ENCODE measurements around the gene IFNGR2.

IFNGR2 gene, protein sequence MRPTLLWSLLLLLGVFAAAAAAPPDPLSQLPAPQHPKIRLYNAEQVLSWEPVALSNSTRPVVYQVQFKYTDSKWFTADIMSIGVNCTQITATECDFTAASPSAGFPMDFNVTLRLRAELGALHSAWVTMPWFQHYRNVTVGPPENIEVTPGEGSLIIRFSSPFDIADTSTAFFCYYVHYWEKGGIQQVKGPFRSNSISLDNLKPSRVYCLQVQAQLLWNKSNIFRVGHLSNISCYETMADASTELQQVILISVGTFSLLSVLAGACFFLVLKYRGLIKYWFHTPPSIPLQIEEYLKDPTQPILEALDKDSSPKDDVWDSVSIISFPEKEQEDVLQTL

DNA sequence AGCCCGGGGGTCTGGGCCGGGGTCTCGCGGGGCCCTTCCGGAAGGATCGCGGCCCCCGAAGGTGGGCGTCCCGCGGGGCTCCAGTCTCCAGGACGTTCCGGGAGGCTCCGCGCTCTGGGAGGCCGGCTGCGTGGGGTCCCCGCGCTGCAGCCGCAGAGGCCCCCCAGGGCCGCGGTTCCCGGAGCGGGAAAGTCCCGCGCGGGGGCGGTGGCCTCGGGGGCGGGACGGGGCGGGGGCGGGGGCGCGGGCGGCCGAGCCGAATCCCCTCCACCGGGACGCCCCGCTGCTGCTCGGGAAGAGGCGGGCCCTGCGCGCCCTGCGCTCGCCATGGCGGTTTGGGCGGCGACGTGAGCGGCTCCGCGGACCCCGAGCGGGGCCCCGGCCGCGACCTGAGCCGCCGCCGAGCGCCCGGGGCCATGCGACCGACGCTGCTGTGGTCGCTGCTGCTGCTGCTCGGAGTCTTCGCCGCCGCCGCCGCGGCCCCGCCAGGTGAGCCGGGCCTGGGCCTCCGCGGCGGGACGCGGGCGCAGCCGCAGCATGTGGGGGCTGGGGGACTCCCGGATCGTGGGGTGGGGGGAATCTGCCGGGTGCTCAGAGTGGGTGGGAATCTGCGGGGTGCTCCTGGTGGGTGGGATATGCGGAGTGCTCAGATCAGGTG is at the start of gene IFNGR2:
TSS of gene IFNGR2 (plus strand) at position 286 of the 658 bp plus-strand sequence. CDS start at position 417, 131 bp downstream.
- H3K36me3 ChIP-seq (ENCODE audit: low read depth) = 0 out of 2 replicates have a peak, but pooled peaks cover 4% of the 10 kb centered on the region
- no peaks in the 10 kb centered on the region for H3K27me3 ChIP-seq (ENCODE audit: insufficient read depth, poor library complexity, severe bottlenecking)
- peaks cover 3% of the 10 kb centered on the region for H3K4me1 ChIP-seq (ENCODE audit: insufficient read depth, poor library complexity, severe bottlenecking)
- TF ChIP-seq CTCF (IDR thresholded peaks at IDR 0.05; ENCODE audit: poor library complexity, severe bottlenecking) = no peak
- DNase-seq (ENCODE audit: low spot score) (no peak), ATAC-seq (ENCODE audit: low read depth) (peak; percentile 37)
- peak within 1 kb of the TSS; percentile 63 for H3K4me3 ChIP-seq (ENCODE audit: severe bottlenecking)
- no peaks in the 10 kb centered on the region for H3K9me3 ChIP-seq (ENCODE audit: severe bottlenecking)
- peak within 1 kb of the TSS; percentile 81 for H3K27ac ChIP-seq (ENCODE audit: poor library complexity, severe bottlenecking)

GRCh38 chr21:33355355-33355754 is 47.9 kb upstream of the IFNGR2 start:
- H3K9me3 ChIP-seq (ENCODE audit: severe bottlenecking) = no peaks in the 10 kb centered on the region
- no peak for TF ChIP-seq CTCF (IDR thresholded peaks at IDR 0.05; ENCODE audit: poor library complexity, severe bottlenecking)
- H3K4me1 ChIP-seq (ENCODE audit: insufficient read depth, poor library complexity, severe bottlenecking) = no peaks in the 10 kb centered on the region
- no peaks in the 10 kb centered on the region for H3K27me3 ChIP-seq (ENCODE audit: insufficient read depth, poor library complexity, severe bottlenecking)
- no peak overlapping the region for H3K27ac ChIP-seq (ENCODE audit: poor library complexity, severe bottlenecking)
- H3K36me3 ChIP-seq (ENCODE audit: low read depth) = peaks cover 44% of the 10 kb centered on the region
- no peak overlapping the region for H3K4me3 ChIP-seq (ENCODE audit: severe bottlenecking)
- no peak for ATAC-seq (ENCODE audit: low read depth)
- DNase-seq (ENCODE audit: low spot score) = no peak

DNA sequence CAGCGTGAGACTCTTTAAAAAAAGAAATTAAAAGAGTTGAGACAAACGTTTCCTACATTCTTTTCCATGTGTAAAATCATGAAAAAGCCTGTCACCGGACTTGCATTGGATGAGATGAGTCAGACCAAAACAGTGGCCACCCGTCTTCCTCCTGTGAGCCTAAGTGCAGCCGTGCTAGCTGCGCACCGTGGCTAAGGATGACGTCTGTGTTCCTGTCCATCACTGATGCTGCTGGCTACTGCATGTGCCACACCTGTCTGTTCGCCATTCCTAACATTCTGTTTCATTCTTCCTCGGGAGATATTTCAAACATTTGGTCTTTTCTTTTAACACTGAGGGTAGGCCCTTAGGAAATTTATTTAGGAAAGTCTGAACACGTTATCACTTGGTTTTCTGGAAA is 47.2 kb upstream of the IFNGR2 start:
- no peak for DNase-seq (ENCODE audit: low spot score)
- no peak overlapping the region for H3K27ac ChIP-seq (ENCODE audit: poor library complexity, severe bottlenecking)

GRCh38 chr21:33357177-33357576 is 46.0 kb upstream of the IFNGR2 start:
- DNase-seq (ENCODE audit: low spot score) = no peak

More for the DNA sequence above, 47.2 kb upstream of the IFNGR2 start:
- H3K9me3 ChIP-seq (ENCODE audit: severe bottlenecking) = no peaks in the 10 kb centered on the region
- peaks cover 38% of the 10 kb centered on the region for H3K36me3 ChIP-seq (ENCODE audit: low read depth)
- TF ChIP-seq CTCF (IDR thresholded peaks at IDR 0.05; ENCODE audit: poor library complexity, severe bottlenecking) = no peak
- no peak overlapping the region for H3K4me3 ChIP-seq (ENCODE audit: severe bottlenecking)
- ATAC-seq (ENCODE audit: low read depth) = no peak
- H3K27me3 ChIP-seq (ENCODE audit: insufficient read depth, poor library complexity, severe bottlenecking) = no peaks in the 10 kb centered on the region
- peaks cover 5% of the 10 kb centered on the region for H3K4me1 ChIP-seq (ENCODE audit: insufficient read depth, poor library complexity, severe bottlenecking)

More at GRCh38 chr21:33357177-33357576, 46.0 kb upstream of the IFNGR2 start:
- Histone ChIP-seq H3K27me3 (ENCODE audit: insufficient read depth, poor library complexity, severe bottlenecking) (no peaks in the 10 kb centered on the region), H3K36me3 (ENCODE audit: low read depth) (peaks cover 38% of the 10 kb centered on the region), H3K4me1 (ENCODE audit: insufficient read depth, poor library complexity, severe bottlenecking) (peaks cover 15% of the 10 kb centered on the region), H3K27ac (ENCODE audit: poor library complexity, severe bottlenecking) (no peak overlapping the region), H3K4me3 (ENCODE audit: severe bottlenecking) (no peak overlapping the region), H3K9me3 (ENCODE audit: severe bottlenecking) (no peaks in the 10 kb centered on the region)
- TF ChIP-seq CTCF (IDR thresholded peaks at IDR 0.05; ENCODE audit: poor library complexity, severe bottlenecking) = no peak
- ATAC-seq (ENCODE audit: low read depth) = no peak

All from RWPE2 (cell line).